ENCODE results near the gene PHF10. TPM values are rescaled to one million over a fixed set of nuclear protein-coding genes. Genes with fewer than 3 reads are reported as not detected.

The PHF10 gene
- total RNA-seq, 4 donors from 2014 or later = 32.7 to 42.8 (median 37.0) TPM

DNA sequence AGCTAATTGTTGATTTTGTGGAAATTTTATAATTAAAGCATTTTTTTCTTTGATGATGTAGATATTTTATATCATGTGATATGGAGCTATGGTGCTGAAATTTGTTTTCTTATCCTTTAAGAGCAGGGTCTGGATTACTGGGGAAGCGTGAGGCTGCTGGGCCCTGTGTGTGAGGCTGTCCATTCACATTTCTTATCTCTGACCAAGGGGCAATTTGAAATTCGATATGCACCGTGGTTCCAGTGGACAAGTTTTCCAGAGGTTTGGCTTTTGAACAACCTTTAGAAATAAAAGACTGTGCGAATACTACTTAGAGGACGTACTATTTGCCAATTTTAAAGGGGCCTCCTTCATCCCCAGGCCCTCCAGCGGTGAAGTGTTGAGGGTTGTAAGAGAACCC, 30.9 kb upstream of the PHF10 start:
- no peak overlapping the region for H3K4me3 ChIP-seq (ENCODE audit: low read depth, poor library complexity, severe bottlenecking)
- TF ChIP-seq, protein P1, sequence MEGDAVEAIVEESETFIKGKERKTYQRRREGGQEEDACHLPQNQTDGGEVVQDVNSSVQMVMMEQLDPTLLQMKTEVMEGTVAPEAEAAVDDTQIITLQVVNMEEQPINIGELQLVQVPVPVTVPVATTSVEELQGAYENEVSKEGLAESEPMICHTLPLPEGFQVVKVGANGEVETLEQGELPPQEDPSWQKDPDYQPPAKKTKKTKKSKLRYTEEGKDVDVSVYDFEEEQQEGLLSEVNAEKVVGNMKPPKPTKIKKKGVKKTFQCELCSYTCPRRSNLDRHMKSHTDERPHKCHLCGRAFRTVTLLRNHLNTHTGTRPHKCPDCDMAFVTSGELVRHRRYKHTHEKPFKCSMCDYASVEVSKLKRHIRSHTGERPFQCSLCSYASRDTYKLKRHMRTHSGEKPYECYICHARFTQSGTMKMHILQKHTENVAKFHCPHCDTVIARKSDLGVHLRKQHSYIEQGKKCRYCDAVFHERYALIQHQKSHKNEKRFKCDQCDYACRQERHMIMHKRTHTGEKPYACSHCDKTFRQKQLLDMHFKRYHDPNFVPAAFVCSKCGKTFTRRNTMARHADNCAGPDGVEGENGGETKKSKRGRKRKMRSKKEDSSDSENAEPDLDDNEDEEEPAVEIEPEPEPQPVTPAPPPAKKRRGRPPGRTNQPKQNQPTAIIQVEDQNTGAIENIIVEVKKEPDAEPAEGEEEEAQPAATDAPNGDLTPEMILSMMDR (IDR thresholded peaks at IDR 0.05) = no peak
- no peak for DNase-seq (ENCODE audit: low spot score in 2 of 2)
- 91% methylated on average over 6 of the region's 6 CpGs for WGBS, 2 donors
- intact Hi-C loops (cut with DNase I; ENCODE audit: low total_unique reads) = no loop called here

- intact Hi-C loops (cut with DNase I; ENCODE audit: low total_unique reads) = no loop called here
- TF ChIP-seq, protein P1 (IDR thresholded peaks at IDR 0.05) = no peak
- no peak for TF ChIP-seq POLR2A (IDR thresholded peaks at IDR 0.05)
- 6 to 7% methylated on average over 16 to 18 of the region's 19 CpGs for WGBS, 2 donors
- peak overlapping the region; percentile 94 for H3K4me3 ChIP-seq (ENCODE audit: low read depth, poor library complexity, severe bottlenecking)
- no peak for DNase-seq (ENCODE audit: low spot score in 2 of 2)
Observed at GRCh38 chr6:169752074-169752623, 27.8 kb upstream of the PHF10 start.

GRCh38 chr6:169751242-169752073, 27.2 kb upstream of the PHF10 start, which contains the start of the genes DYNLT2 and ERMARD:
TSS of gene DYNLT2 (minus strand) at chr6:169751572. CDS start at chr6:169751458, 114 bp downstream.
TSS of gene ERMARD (plus strand) at chr6:169751622. CDS start at chr6:169751658, 36 bp downstream.
- peak within 1 kb of the TSS; percentile 94 for H3K4me3 ChIP-seq (ENCODE audit: low read depth, poor library complexity, severe bottlenecking)
- DNase-seq (ENCODE audit: low spot score in 2 of 2) = peak; percentile 91 to 98
- TF ChIP-seq, protein P1 (IDR thresholded peaks at IDR 0.05) = no peak
- TF ChIP-seq POLR2A (IDR thresholded peaks at IDR 0.05) = peak in 1 of 2 donors; percentile 66
- intact Hi-C loops (cut with DNase I; ENCODE audit: low total_unique reads) = no loop called here
- WGBS, 2 donors = 0% methylated on average over 30 to 67 of the region's 90 CpGs

GRCh38 chr6:169746556-169746955, 22.3 kb upstream of the PHF10 start:
- WGBS, 2 donors = 74 to 83% methylated on average over 1 of the region's 1 CpG
- intact Hi-C loops (cut with DNase I; ENCODE audit: low total_unique reads) = no loop called here
- DNase-seq (ENCODE audit: low spot score in 2 of 2) = no peak
- H3K4me3 ChIP-seq (ENCODE audit: low read depth, poor library complexity, severe bottlenecking) = no peak overlapping the region
- TF ChIP-seq POLR2A (IDR thresholded peaks at IDR 0.05) = no peak
- TF ChIP-seq, protein P1 (IDR thresholded peaks at IDR 0.05) = no peak

- no peak overlapping the region for H3K4me3 ChIP-seq (ENCODE audit: low read depth, poor library complexity, severe bottlenecking)
- TF ChIP-seq, protein P1 (IDR thresholded peaks at IDR 0.05) = no peak
- TF ChIP-seq POLR2A (IDR thresholded peaks at IDR 0.05) = no peak
- no peak for DNase-seq (ENCODE audit: low spot score in 2 of 2)
- WGBS, 2 donors = 88 to 89% methylated on average over 3 of the region's 3 CpGs
- intact Hi-C loops (cut with DNase I; ENCODE audit: low total_unique reads) = no loop called here
Observed at GRCh38 chr6:169745405-169745804, 21.1 kb upstream of the PHF10 start.

Measured in lower leg skin (tissue), 4 donors.